GM20000 (cell line): ENCODE data around the gene VARS2.
A peak's percentile ranks its signal among the peaks of the same experiment; 100 is the strongest.

Experiments
- DNase-seq: peaks from one replicate; pipeline ENCODE4 v3.0.0; 2012; ENCODE audit warnings: low spot score
- CTCF ChIP-seq: IDR thresholded peaks from 2 replicates; pipeline ENCODE4 v1.5.1; 2012; ENCODE audit warnings: mild to moderate bottlenecking, control low read depth; ENCODE audit errors: extremely low read depth, missing control alignments

VARS2 gene

GRCh38 chr6:30954631-30955366 lies 40.8 kb downstream of the VARS2 start:
- DNase-seq, result no peak
- no peak for TF ChIP-seq CTCF

GRCh38 chr6:30955367-30956042 lies 41.5 kb downstream of the VARS2 start:
- no peak for TF ChIP-seq CTCF
- DNase-seq, result peak; percentile 80

GRCh38 chr6:30957716-30958115 lies 43.7 kb downstream of the VARS2 start:
- no peak for DNase-seq
- no peak for TF ChIP-seq CTCF

GRCh38 chr6:30960907-30961673 lies 47.1 kb downstream of the VARS2 start:
- TF ChIP-seq CTCF, result no peak
- DNase-seq, result no peak

GRCh38 chr6:30962716-30963115 lies 48.7 kb downstream of the VARS2 start:
- no peak for TF ChIP-seq CTCF
- no peak for DNase-seq

- DNase-seq, result no peak
- no peak for TF ChIP-seq CTCF
Measured at GRCh38 chr6:30963641-30964040, 49.6 kb downstream of the VARS2 start.

GRCh38 chr6:30964075-30964474 lies 50.0 kb downstream of the VARS2 start:
- DNase-seq, result no peak
- no peak for TF ChIP-seq CTCF
